Measurements from ENCODE around the gene VIPAS39.
"Not testable (repeated sequence)": the region's sequence is repeated elsewhere in the genome, so short reads cannot be mapped to it uniquely, and the experiment has no call there.

Gene VIPAS39

GRCh38 chr14:77470224-77470870, 12.9 kb upstream of the VIPAS39 start:
- no peak for DNase-seq (ENCODE audit: low read depth)

- no peak for DNase-seq (ENCODE audit: low read depth)
These were observed 12.1 kb upstream of the VIPAS39 start for GRCh38 chr14:77469539-77469938.

- no peak for DNase-seq (ENCODE audit: low read depth)
These were observed 11.7 kb upstream of the VIPAS39 start for GRCh38 chr14:77469067-77469505.

GRCh38 chr14:77467801-77468200, 10.4 kb upstream of the VIPAS39 start:
- no peak for DNase-seq (ENCODE audit: low read depth)

GRCh38 chr14:77459072-77459723, 1.8 kb upstream of the VIPAS39 start:
- DNase-seq (ENCODE audit: low read depth): peak; percentile 84

GRCh38 chr14:77458249-77458950, 999 bp upstream of the VIPAS39 start:
- DNase-seq (ENCODE audit: low read depth): peak; percentile 68

- DNase-seq (ENCODE audit: low read depth): peak; percentile 65
These were observed 283 bp downstream of the VIPAS39 start for GRCh38 chr14:77457115-77457521.

- no peak for DNase-seq (ENCODE audit: low read depth)
These were observed 1.3 kb downstream of the VIPAS39 start for GRCh38 chr14:77455966-77456640.

GRCh38 chr14:77442196-77442595, 15.2 kb downstream of the VIPAS39 start:
- no peak for DNase-seq (ENCODE audit: low read depth)

GRCh38 chr14:77439861-77440260, 17.5 kb downstream of the VIPAS39 start:
- DNase-seq (ENCODE audit: low read depth): no peak

GRCh38 chr14:77438596-77438995, 18.8 kb downstream of the VIPAS39 start:
- no peak for DNase-seq (ENCODE audit: low read depth)

- DNase-seq (ENCODE audit: low read depth): peak; percentile 54
These were observed 21.4 kb downstream of the VIPAS39 start for GRCh38 chr14:77436042-77436441.

GRCh38 chr14:77426396-77426795, 31.0 kb downstream of the VIPAS39 start:
- no peak for DNase-seq (ENCODE audit: low read depth)

GRCh38 chr14:77424862-77425261, 32.5 kb downstream of the VIPAS39 start:
- DNase-seq (ENCODE audit: low read depth): no peak

- DNase-seq (ENCODE audit: low read depth): no peak
These were observed 34.0 kb downstream of the VIPAS39 start, which contains the start of gene NOXRED1 for GRCh38 chr14:77423423-77423822. TSS of gene NOXRED1 (minus strand) at chr14:77423523. CDS start at chr14:77422889, 634 bp downstream.

- DNase-seq (ENCODE audit: low read depth): peak; percentile 15
These were observed 36.2 kb downstream of the VIPAS39 start for GRCh38 chr14:77421201-77421600.

- DNase-seq (ENCODE audit: low read depth): no peak
These were observed 40.6 kb downstream of the VIPAS39 start for GRCh38 chr14:77416836-77417235.

GRCh38 chr14:77416098-77416497, 41.3 kb downstream of the VIPAS39 start:
- not testable (repeated sequence) for DNase-seq (ENCODE audit: low read depth)

GRCh38 chr14:77415403-77416030, 41.9 kb downstream of the VIPAS39 start:
- not testable (repeated sequence) for DNase-seq (ENCODE audit: low read depth)

- peak; percentile 20 for DNase-seq (ENCODE audit: low read depth)
These were observed 48.3 kb downstream of the VIPAS39 start for GRCh38 chr14:77409131-77409533.

- DNase-seq (ENCODE audit: low read depth): no peak
These were observed 50.2 kb downstream of the VIPAS39 start for GRCh38 chr14:77407158-77407557.

- DNase-seq (ENCODE audit: low read depth): no peak
These were observed 50.7 kb downstream of the VIPAS39 start for GRCh38 chr14:77406718-77407117.
